Mammary epithelial cell (primary cell): Measurements from ENCODE around the gene TAAR8.

ENCODE experiments used
- CTCF ChIP-seq, 2 donors: IDR thresholded peaks in 1 of 2; conservative IDR thresholded peaks in 1 of 2; 2 replicates each; pipeline ENCODE4 v1.5.1; 2011 to 2012; ENCODE audit warnings: inconsistent platforms in 2 of 2, low read length in 2 of 2, mild to moderate bottlenecking in 2 of 2, control low read depth in 1 of 2, low read depth in 1 of 2; ENCODE audit not compliant: insufficient read depth in 1 of 2; ENCODE audit errors: extremely low read depth in 1 of 2
- EZH2 ChIP-seq: IDR thresholded peaks from 2 replicates; pipeline ENCODE4 v1.6.1; 2012; ENCODE audit warnings: low read length, inconsistent platforms, borderline replicate concordance

GRCh38 chr6:132525866-132526265, 26.6 kb upstream of the TAAR8 start:
- no peak for TF ChIP-seq CTCF (conservative IDR thresholded peaks at IDR 0.05 in 1 of 2, IDR thresholded peaks at IDR 0.05 in 1 of 2; ENCODE audit: extremely low read depth in 1 of 2, insufficient read depth in 1 of 2, low read depth in 1 of 2, low read length in 2 of 2)
- no peak for TF ChIP-seq EZH2
